SK-N-SH (cell line): ENCODE measurements around the gene SPOCK1. TPM values are rescaled to one million over a fixed set of nuclear protein-coding genes. Genes with fewer than 3 reads are reported as not detected.

Source experiments
- CTCF ChIA-PET: fragments of 300-600, 350-600 bp; formaldehyde crosslinking; extraction: SDS; loops from one replicate; lab custom pipeline; 2021; lab: Yijun Ruan, JAX
- POLR2A ChIA-PET: fragments of 350-600 bp; sonication (Branson Sonifier 250); formaldehyde crosslinking; extraction: SDS; loops from one replicate; lab custom pipeline; 2020; ENCODE audit warnings: antibody characterized with exemption, inconsistent platforms; lab: Yijun Ruan, JAX
- DNase-seq: peaks from one replicate; pipeline ENCODE4 v3.0.0; 2012
- H2AFZ ChIP-seq: fragments of 200-600 bp; sonication (generic); 2 replicates; pipeline ENCODE4 v1.8.1; 2016; ENCODE audit warnings: antibody characterized with exemption, mild to moderate bottlenecking, low read depth
- H3F3A ChIP-seq: fragments of 200-600 bp; sonication (generic); replicated peaks from 2 replicates; pipeline ENCODE3; 2016; ENCODE audit warnings: antibody characterized with exemption, mild to moderate bottlenecking; ENCODE audit not compliant: insufficient read depth
- H3K27ac ChIP-seq, 2 experiments: fragments of 200-500 bp in 1 of 2; fragments of 200-600 bp in 1 of 2; sonication (Bioruptor generic) in 1 of 2; sonication (generic), shearing (Covaris generic) in 1 of 2; 2 replicates each; pipeline versions ENCODE4 v1.5.1 to v1.6.1; 2014 to 2016; ENCODE audit warnings: low read depth in 2 of 2, inconsistent platforms in 1 of 2, low read length in 1 of 2, mild to moderate bottlenecking in 1 of 2, mixed read lengths in 1 of 2
- H3K27me3 ChIP-seq: fragments of 200-600 bp; sonication (generic), shearing (Covaris generic); 2 replicates; pipeline ENCODE4 v1.6.1; 2016; ENCODE audit warnings: mixed run types; ENCODE audit not compliant: insufficient read depth
- H3K36me3 ChIP-seq, 2 experiments: fragments of 200-500 bp in 1 of 2; fragments of 200-600 bp in 1 of 2; sonication (Bioruptor generic) in 1 of 2; sonication (generic) in 1 of 2; replicated peaks in 1 of 2; 2 replicates each; pipeline versions ENCODE3 to v1.5.1; 2014 to 2016; ENCODE audit warnings: low read length in 1 of 2, mild to moderate bottlenecking in 1 of 2; ENCODE audit not compliant: insufficient read depth in 2 of 2, control insufficient read depth in 1 of 2
- H3K4me1 ChIP-seq, 2 experiments: fragments of 200-500 bp in 1 of 2; fragments of 200-600 bp in 1 of 2; sonication (Bioruptor generic) in 1 of 2; sonication (generic), shearing (Covaris generic) in 1 of 2; 2 replicates each; pipeline versions ENCODE4 v1.5.1 to v1.6.1; 2014 to 2016; ENCODE audit warnings: low read depth in 1 of 2, low read length in 1 of 2, mixed run types in 1 of 2; ENCODE audit not compliant: insufficient read depth in 2 of 2, control insufficient read depth in 1 of 2
- H3K4me2 ChIP-seq: fragments of 200-600 bp; sonication (generic), shearing (Covaris generic); 2 replicates; pipeline ENCODE4 v1.6.1; 2017; ENCODE audit warnings: mixed run types
- H3K4me3 ChIP-seq, 2 experiments: fragments of 200-500 bp in 1 of 2; fragments of 200-600 bp in 1 of 2; sonication (Bioruptor generic) in 1 of 2; sonication (generic), shearing (Covaris generic) in 1 of 2; 2 replicates each; pipeline versions ENCODE4 v1.5.1 to v1.8.1; 2014 to 2016; ENCODE audit warnings: low read depth in 2 of 2, inconsistent platforms in 1 of 2, low read length in 1 of 2, mild to moderate bottlenecking in 1 of 2, mixed read lengths in 1 of 2, moderate library complexity in 1 of 2
- H3K79me2 ChIP-seq: fragments of 200-600 bp; sonication (generic); 2 replicates; pipeline ENCODE4 v1.8.1; 2017; ENCODE audit warnings: mild to moderate bottlenecking; ENCODE audit not compliant: insufficient read depth
- H3K9ac ChIP-seq: fragments of 200-600 bp; sonication (generic); 2 replicates; pipeline ENCODE4 v1.6.1; 2017; ENCODE audit warnings: mixed run types
- H3K9me2 ChIP-seq: fragments of 200-600 bp; sonication (generic); 2 replicates; pipeline ENCODE4 v1.6.1; 2017; ENCODE audit warnings: mixed run types
- H3K9me3 ChIP-seq: fragments of 200-600 bp; sonication (generic); 2 replicates; pipeline ENCODE4 v1.6.1; 2017; ENCODE audit warnings: mixed run types, mild to moderate bottlenecking, moderate library complexity
- H4K20me1 ChIP-seq: fragments of 200-600 bp; sonication (generic); 2 replicates; pipeline ENCODE4 v1.6.1; 2017; ENCODE audit warnings: mild to moderate bottlenecking, mixed run types; ENCODE audit not compliant: insufficient read depth
- ELF1 ChIP-seq: IDR thresholded peaks from 2 replicates; pipeline ENCODE4 v1.4.0; 2012
- EP300 ChIP-seq, 2 experiments: IDR thresholded peaks; 2 replicates each; pipeline versions ENCODE4 v1.4.0 to v1.6.1; 2012; ENCODE audit warnings: borderline replicate concordance in 1 of 2, low read depth in 1 of 2, low read length in 1 of 2
- EZH2phosphoT487 ChIP-seq: fragments of 200-600 bp; sonication (generic); IDR thresholded peaks from 2 replicates; pipeline ENCODE4 v1.6.1; 2017; ENCODE audit warnings: low read depth, mixed run types, mild to moderate bottlenecking, antibody characterized with exemption, moderate library complexity, borderline replicate concordance
- FOXJ3 ChIP-seq: sonication (generic); formaldehyde crosslinking; IDR thresholded peaks from 2 replicates; pipeline ENCODE4 v1.5.1; 2020; ENCODE audit warnings: mild to moderate bottlenecking, missing genetic modification reagents
- FOXM1 ChIP-seq: IDR thresholded peaks from 2 replicates; pipeline ENCODE4 v1.4.0; 2012; ENCODE audit warnings: low read depth, mild to moderate bottlenecking
- GABPA ChIP-seq: IDR thresholded peaks from 2 replicates; pipeline ENCODE4 v1.4.0; 2012; ENCODE audit warnings: low read depth, mild to moderate bottlenecking
- NRF1 ChIP-seq: IDR thresholded peaks from 2 replicates; pipeline ENCODE4 v1.6.1; 2012; ENCODE audit warnings: low read depth, mild to moderate bottlenecking, low read length
- RFX5 ChIP-seq: IDR thresholded peaks from 2 replicates; pipeline ENCODE4 v1.6.1; 2012; ENCODE audit warnings: mild to moderate bottlenecking, improper control_type of control experiment, low read length
- RXRA ChIP-seq: IDR thresholded peaks from 2 replicates; pipeline ENCODE4 v1.4.0; 2012; ENCODE audit warnings: low read depth, mild to moderate bottlenecking, borderline replicate concordance
- SIN3A ChIP-seq: IDR thresholded peaks from 2 replicates; pipeline ENCODE4 v1.6.1; 2012; ENCODE audit warnings: low read depth, mild to moderate bottlenecking, low read length, moderate library complexity, borderline replicate concordance
- TAF1 ChIP-seq: IDR thresholded peaks from 2 replicates; pipeline ENCODE4 v1.6.1; 2012; ENCODE audit warnings: low read depth, mild to moderate bottlenecking, low read length, moderate library complexity, borderline replicate concordance
- TCF12 ChIP-seq: IDR thresholded peaks from 2 replicates; pipeline ENCODE4 v1.4.0; 2012
- TEAD4 ChIP-seq: IDR thresholded peaks from 2 replicates; pipeline ENCODE4 v1.4.0; 2012; ENCODE audit warnings: mild to moderate bottlenecking, borderline replicate concordance; ENCODE audit not compliant: insufficient read depth
- YY1 ChIP-seq: IDR thresholded peaks from 2 replicates; pipeline ENCODE4 v1.4.0; 2012; ENCODE audit warnings: low read depth, mild to moderate bottlenecking
- WGBS: methylation state at CpG from one replicate; pipeline ENCODE4 v1.1.6; 2017; ENCODE audit warnings: low lambda C conversion rate; 5-methylcytosine and 5-hydroxymethylcytosine counted together
- polyA plus RNA-seq, 3 experiments: library from polyadenylated mRNA; depleted of rRNA; stranded (reverse); fragments of >200 nt; gene quantifications; 2 replicates each; pipeline ENCODE4 v1.2.3, GENCODE V29; 2012
- TF ChIP-seq, protein P1 (sequence below): fragments of 200-600 bp; sonication (generic); IDR thresholded peaks from 2 replicates; pipeline ENCODE4 v1.6.1; 2017; ENCODE audit warnings: antibody characterized with exemption, mild to moderate bottlenecking, moderate library complexity
- TF ChIP-seq, protein P2 (sequence below): fragments of 150-350 bp; IDR thresholded peaks from 2 replicates; pipeline ENCODE4 v1.6.1; 2016; ENCODE audit warnings: mild to moderate bottlenecking, low read depth, low read length
- TF ChIP-seq, protein P3 (sequence below): IDR thresholded peaks from 2 replicates; pipeline ENCODE4; 2012
- TF ChIP-seq, protein P4 (sequence below): IDR thresholded peaks from 2 replicates; pipeline ENCODE4 v1.6.1; 2012; ENCODE audit warnings: mild to moderate bottlenecking, low read depth, low read length, moderate library complexity

SPOCK1 gene
- polyA plus RNA-seq, 1 of the 3 experiments (the other 2 are of a cell fraction): 11.3 TPM

DNA sequence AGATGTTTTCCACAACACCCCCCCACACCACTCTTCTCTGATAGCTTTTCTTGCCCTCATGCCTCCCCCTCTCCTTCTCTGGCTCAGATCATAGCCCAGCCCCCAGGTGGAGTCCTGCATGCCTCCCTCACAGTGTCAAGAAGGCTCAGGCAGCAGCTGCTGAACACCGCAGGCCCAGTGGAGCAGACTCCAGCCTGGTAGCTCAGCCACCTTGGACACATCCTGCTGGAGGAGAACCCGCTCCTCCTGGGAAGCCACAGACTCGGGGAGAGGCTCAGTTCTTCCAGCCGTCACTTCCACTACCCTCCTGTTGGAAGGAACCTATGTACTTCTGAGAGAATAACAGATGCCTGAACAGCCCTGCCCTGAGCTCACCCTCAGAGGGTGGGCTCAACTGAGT lies 143.4 kb downstream of the SPOCK1 start:
- TF ChIP-seq GABPA (no peak), RFX5 (no peak), EP300 (IDR thresholded peaks at IDR 0.05; ENCODE audit: borderline replicate concordance in 1 of 2, low read depth in 1 of 2, low read length in 1 of 2) (no peak), FOXM1 (no peak), SIN3A (no peak), FOXJ3 (CRISPR knock-in tag) (no peak), EZH2phosphoT487 (no peak), RXRA (no peak), TEAD4 (no peak), NRF1 (no peak), TCF12 (no peak), TAF1 (no peak), ELF1 (no peak), YY1 (no peak)
- TF ChIP-seq, protein P1, sequence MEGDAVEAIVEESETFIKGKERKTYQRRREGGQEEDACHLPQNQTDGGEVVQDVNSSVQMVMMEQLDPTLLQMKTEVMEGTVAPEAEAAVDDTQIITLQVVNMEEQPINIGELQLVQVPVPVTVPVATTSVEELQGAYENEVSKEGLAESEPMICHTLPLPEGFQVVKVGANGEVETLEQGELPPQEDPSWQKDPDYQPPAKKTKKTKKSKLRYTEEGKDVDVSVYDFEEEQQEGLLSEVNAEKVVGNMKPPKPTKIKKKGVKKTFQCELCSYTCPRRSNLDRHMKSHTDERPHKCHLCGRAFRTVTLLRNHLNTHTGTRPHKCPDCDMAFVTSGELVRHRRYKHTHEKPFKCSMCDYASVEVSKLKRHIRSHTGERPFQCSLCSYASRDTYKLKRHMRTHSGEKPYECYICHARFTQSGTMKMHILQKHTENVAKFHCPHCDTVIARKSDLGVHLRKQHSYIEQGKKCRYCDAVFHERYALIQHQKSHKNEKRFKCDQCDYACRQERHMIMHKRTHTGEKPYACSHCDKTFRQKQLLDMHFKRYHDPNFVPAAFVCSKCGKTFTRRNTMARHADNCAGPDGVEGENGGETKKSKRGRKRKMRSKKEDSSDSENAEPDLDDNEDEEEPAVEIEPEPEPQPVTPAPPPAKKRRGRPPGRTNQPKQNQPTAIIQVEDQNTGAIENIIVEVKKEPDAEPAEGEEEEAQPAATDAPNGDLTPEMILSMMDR: no peak
- TF ChIP-seq, protein P2, sequence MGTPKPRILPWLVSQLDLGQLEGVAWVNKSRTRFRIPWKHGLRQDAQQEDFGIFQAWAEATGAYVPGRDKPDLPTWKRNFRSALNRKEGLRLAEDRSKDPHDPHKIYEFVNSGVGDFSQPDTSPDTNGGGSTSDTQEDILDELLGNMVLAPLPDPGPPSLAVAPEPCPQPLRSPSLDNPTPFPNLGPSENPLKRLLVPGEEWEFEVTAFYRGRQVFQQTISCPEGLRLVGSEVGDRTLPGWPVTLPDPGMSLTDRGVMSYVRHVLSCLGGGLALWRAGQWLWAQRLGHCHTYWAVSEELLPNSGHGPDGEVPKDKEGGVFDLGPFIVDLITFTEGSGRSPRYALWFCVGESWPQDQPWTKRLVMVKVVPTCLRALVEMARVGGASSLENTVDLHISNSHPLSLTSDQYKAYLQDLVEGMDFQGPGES: no peak
- TF ChIP-seq, protein P3, sequence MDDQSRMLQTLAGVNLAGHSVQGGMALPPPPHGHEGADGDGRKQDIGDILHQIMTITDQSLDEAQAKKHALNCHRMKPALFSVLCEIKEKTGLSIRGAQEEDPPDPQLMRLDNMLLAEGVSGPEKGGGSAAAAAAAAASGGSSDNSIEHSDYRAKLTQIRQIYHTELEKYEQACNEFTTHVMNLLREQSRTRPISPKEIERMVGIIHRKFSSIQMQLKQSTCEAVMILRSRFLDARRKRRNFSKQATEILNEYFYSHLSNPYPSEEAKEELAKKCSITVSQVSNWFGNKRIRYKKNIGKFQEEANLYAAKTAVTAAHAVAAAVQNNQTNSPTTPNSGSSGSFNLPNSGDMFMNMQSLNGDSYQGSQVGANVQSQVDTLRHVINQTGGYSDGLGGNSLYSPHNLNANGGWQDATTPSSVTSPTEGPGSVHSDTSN: no peak
- TF ChIP-seq, protein P4, sequence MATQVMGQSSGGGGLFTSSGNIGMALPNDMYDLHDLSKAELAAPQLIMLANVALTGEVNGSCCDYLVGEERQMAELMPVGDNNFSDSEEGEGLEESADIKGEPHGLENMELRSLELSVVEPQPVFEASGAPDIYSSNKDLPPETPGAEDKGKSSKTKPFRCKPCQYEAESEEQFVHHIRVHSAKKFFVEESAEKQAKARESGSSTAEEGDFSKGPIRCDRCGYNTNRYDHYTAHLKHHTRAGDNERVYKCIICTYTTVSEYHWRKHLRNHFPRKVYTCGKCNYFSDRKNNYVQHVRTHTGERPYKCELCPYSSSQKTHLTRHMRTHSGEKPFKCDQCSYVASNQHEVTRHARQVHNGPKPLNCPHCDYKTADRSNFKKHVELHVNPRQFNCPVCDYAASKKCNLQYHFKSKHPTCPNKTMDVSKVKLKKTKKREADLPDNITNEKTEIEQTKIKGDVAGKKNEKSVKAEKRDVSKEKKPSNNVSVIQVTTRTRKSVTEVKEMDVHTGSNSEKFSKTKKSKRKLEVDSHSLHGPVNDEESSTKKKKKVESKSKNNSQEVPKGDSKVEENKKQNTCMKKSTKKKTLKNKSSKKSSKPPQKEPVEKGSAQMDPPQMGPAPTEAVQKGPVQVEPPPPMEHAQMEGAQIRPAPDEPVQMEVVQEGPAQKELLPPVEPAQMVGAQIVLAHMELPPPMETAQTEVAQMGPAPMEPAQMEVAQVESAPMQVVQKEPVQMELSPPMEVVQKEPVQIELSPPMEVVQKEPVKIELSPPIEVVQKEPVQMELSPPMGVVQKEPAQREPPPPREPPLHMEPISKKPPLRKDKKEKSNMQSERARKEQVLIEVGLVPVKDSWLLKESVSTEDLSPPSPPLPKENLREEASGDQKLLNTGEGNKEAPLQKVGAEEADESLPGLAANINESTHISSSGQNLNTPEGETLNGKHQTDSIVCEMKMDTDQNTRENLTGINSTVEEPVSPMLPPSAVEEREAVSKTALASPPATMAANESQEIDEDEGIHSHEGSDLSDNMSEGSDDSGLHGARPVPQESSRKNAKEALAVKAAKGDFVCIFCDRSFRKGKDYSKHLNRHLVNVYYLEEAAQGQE: no peak
- TF ChIP-seq, all 33 proteins: peak for 0
- Histone ChIP-seq H3K9ac (no peak overlapping the region), H3K4me2 (no peak overlapping the region), H3K36me3 (no peaks in the 10 kb centered on the region), H2AFZ (no peak overlapping the region), H3K9me2 (no peaks in the 10 kb centered on the region), H3K79me2 (peaks cover 32% of the 10 kb centered on the region; the same call in 1 of the 2 replicates), H3K4me1 (peaks cover 0 to 10% of the 10 kb centered on the region in 2 experiments; a peak in 2 of 4 replicates), H3K9me3 (no peaks in the 10 kb centered on the region), H3F3A (peaks cover 5% of the 10 kb centered on the region), H4K20me1 (no peaks in the 10 kb centered on the region), H3K4me3 (no peak overlapping the region), H3K27ac (no peak overlapping the region), H3K27me3 (no peaks in the 10 kb centered on the region)
- WGBS: 66% methylated on average over 4 of the region's 4 CpGs
- DNase-seq: no peak
- CTCF ChIA-PET: interaction anchor here (0.8 to 2.8 kb wide), 4 partner anchors 11 to 35 kb away, joined by 3 to 13 read pairs (median 4); no protein-coding TSS in a partner anchor
- POLR2A ChIA-PET: no interaction called here
